GM12875 (cell line): ENCODE measurements around the gene PHF21B.

ENCODE experiments used
- H3K4me3 ChIP-seq: one replicate; pipeline ENCODE4 v1.5.1; 2011; ENCODE audit warnings: low read depth, low read length, control low read depth
- CTCF ChIP-seq: IDR thresholded peaks from 2 replicates; pipeline ENCODE4 v1.5.1; 2011; ENCODE audit warnings: low read depth, mild to moderate bottlenecking, control low read depth, inconsistent platforms, low read length, moderate library complexity, borderline replicate concordance; ENCODE audit not compliant: insufficient read depth

The PHF21B gene

GRCh38 chr22:44994399-44995104 lies 15.3 kb downstream of the PHF21B start:
- no peak for TF ChIP-seq CTCF
- no peak overlapping the region for H3K4me3 ChIP-seq

- H3K4me3 ChIP-seq: no peak overlapping the region
- TF ChIP-seq CTCF: no peak
Observed at GRCh38 chr22:44992166-44992565, 17.6 kb downstream of the PHF21B start.

- no peak for TF ChIP-seq CTCF
- H3K4me3 ChIP-seq: no peak overlapping the region
Observed at GRCh38 chr22:44991218-44991617, 18.6 kb downstream of the PHF21B start.

- TF ChIP-seq CTCF: no peak
- H3K4me3 ChIP-seq: no peak overlapping the region
Observed at GRCh38 chr22:44990810-44991209, 19.0 kb downstream of the PHF21B start.

- H3K4me3 ChIP-seq: no peak overlapping the region
- no peak for TF ChIP-seq CTCF
Observed at GRCh38 chr22:44990328-44990727, 19.5 kb downstream of the PHF21B start.

- no peak for TF ChIP-seq CTCF
- H3K4me3 ChIP-seq: no peak overlapping the region
Observed at GRCh38 chr22:44988671-44989070, 21.1 kb downstream of the PHF21B start.

- no peak overlapping the region for H3K4me3 ChIP-seq
- TF ChIP-seq CTCF: no peak
Observed at GRCh38 chr22:44986926-44987325, 22.9 kb downstream of the PHF21B start.
